Spleen (tissue), 7 donors: Measurements from ENCODE around the gene TBC1D10A.

Experiments used
- CTCF ChIP-seq, 11 experiments: fragments of 200-600 bp in 7 of 11; fragments of 450-650 bp in 4 of 11; sonication (generic) in 4 of 11; IDR thresholded peaks in 8 of 11; conservative IDR thresholded peaks in 3 of 11; 1 replicate in 7 of 11; 2 replicates in 4 of 11; pipeline versions ENCODE4 v1.4.0 to v1.8.0; 2016 to 2021; ENCODE audit warnings: antibody characterized with exemption in 11 of 11, inconsistent platforms in 4 of 11, mild to moderate bottlenecking in 1 of 11
- POLR2A ChIP-seq, 3 donors: fragments of 450-650 bp; IDR thresholded peaks; one replicate each; pipeline ENCODE4 v1.5.1; 2017; ENCODE audit warnings: antibody characterized with exemption in 3 of 3, mild to moderate bottlenecking in 1 of 3
- donor health status: DM: no; HTN: no; CAD: no; lungs with moderate emphysema.
- donor health status: DM: no; HTN: no; CAD: no.
- donor health status: DM: no; HTN: no; CAD: no.

- no peak for TF ChIP-seq CTCF (IDR thresholded peaks at IDR 0.05 in 8 of 11, conservative IDR thresholded peaks at IDR 0.05 in 3 of 11)
- no peak for TF ChIP-seq POLR2A (IDR thresholded peaks at IDR 0.05)
Measured at GRCh38 chr22:30273711-30274436, 52.9 kb downstream of the TBC1D10A start.
